Activated T-helper 1 cell treated with anti-CD3 and anti-CD28 coated beads, Interleukin-12 subunit alpha, Interleukin-12 subunit beta, Interleukin-2, Interleukin-4 antibody, amounts not matched to agents 30 ng/mL and 10 ng/mL and 1 ng/mL, durations not matched to agents 14 hours and 24 hours and 36 hours (primary cell): Measurements from ENCODE around the gene LEFTY1. TPM values are rescaled to one million over a fixed set of nuclear protein-coding genes. Genes with fewer than 3 reads are reported as not detected.
"Not testable (repeated sequence)": the region's sequence is repeated elsewhere in the genome, so short reads cannot be mapped to it uniquely, and the experiment has no call there.

ENCODE experiments used
- DNase-seq: peaks from one replicate; pipeline ENCODE4 v3.0.0; 2021; ENCODE audit warnings: low spot score
- H3K27ac Mint-ChIP-seq: one replicate; pipeline ENCODE4 v1.8.0; 2021; ENCODE audit warnings: mild to moderate bottlenecking, mixed read lengths
- H3K27me3 Mint-ChIP-seq: one replicate; pipeline ENCODE4 v1.8.0; 2022; ENCODE audit warnings: mild to moderate bottlenecking, moderate library complexity, mixed read lengths; ENCODE audit not compliant: insufficient read depth
- H3K36me3 Mint-ChIP-seq: one replicate; pipeline ENCODE4 v1.8.0; 2021; ENCODE audit warnings: low read depth, mixed read lengths
- H3K4me1 Mint-ChIP-seq: one replicate; pipeline ENCODE4 v1.8.0; 2021; ENCODE audit warnings: low read depth, mixed read lengths
- H3K4me3 Mint-ChIP-seq: one replicate; pipeline ENCODE4 v1.8.0; 2021; ENCODE audit warnings: mild to moderate bottlenecking, moderate library complexity, mixed read lengths
- H3K9me3 Mint-ChIP-seq: one replicate; pipeline ENCODE4 v1.8.0; 2021; ENCODE audit warnings: mixed read lengths
- intact Hi-C: fragments of 100-400 bp; cut with micrococcal nuclease; formaldehyde crosslinking; loops from one replicate; pipeline ENCODE4 v1.15.1; 2024
- total RNA-seq: library from RNA; stranded (reverse); gene quantifications from 2 replicates; pipeline ENCODE4 v1.2.3, GENCODE V29; 2022

Gene LEFTY1, protein sequence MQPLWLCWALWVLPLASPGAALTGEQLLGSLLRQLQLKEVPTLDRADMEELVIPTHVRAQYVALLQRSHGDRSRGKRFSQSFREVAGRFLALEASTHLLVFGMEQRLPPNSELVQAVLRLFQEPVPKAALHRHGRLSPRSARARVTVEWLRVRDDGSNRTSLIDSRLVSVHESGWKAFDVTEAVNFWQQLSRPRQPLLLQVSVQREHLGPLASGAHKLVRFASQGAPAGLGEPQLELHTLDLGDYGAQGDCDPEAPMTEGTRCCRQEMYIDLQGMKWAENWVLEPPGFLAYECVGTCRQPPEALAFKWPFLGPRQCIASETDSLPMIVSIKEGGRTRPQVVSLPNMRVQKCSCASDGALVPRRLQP
- total RNA-seq = 0.12 TPM in 1 of 2 replicates, not detected in the other

DNA sequence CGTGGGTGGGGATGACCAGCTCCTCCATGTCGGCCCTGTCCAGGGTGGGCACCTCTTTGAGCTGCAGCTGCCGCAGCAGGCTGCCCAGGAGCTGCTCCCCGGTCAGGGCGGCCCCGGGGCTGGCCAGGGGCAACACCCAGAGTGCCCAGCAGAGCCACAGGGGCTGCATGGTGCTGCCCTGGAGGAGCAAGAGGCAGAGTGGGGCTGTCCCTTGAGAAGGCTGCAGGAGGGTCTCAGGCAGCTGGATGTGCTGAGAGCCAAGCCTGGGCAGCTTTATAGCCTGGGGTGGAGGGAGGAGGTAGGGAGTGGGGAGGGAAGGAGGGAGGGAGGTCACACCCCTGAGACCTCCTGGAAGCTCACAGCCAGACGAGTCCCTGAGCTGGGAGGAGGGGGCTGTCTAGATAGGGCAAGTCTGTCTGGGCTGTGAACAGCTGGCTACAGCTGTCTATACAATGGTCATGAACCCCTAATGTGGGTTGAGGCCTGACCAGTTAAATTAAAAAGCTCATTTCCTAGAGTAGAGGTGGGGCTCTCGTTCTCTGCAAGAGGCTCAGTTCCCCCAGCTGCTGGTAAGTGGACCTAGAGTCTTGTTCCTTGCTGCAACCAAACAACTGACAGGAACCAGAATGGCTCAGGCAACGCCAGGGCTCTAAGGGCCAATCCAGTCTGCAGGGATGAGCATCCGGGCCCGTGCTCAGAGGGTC is at the start of gene LEFTY1:
Gene LEFTY1, minus strand, starts transcription at position 249 of the 704 bp plus-strand sequence. Its CDS starts 80 bp downstream, at position 169.
- Mint-ChIP-seq H3K4me3 (no peak within 1 kb of the TSS), H3K9me3 (no peaks in the 10 kb centered on the region)
- intact Hi-C loops = no loop called here

DNA sequence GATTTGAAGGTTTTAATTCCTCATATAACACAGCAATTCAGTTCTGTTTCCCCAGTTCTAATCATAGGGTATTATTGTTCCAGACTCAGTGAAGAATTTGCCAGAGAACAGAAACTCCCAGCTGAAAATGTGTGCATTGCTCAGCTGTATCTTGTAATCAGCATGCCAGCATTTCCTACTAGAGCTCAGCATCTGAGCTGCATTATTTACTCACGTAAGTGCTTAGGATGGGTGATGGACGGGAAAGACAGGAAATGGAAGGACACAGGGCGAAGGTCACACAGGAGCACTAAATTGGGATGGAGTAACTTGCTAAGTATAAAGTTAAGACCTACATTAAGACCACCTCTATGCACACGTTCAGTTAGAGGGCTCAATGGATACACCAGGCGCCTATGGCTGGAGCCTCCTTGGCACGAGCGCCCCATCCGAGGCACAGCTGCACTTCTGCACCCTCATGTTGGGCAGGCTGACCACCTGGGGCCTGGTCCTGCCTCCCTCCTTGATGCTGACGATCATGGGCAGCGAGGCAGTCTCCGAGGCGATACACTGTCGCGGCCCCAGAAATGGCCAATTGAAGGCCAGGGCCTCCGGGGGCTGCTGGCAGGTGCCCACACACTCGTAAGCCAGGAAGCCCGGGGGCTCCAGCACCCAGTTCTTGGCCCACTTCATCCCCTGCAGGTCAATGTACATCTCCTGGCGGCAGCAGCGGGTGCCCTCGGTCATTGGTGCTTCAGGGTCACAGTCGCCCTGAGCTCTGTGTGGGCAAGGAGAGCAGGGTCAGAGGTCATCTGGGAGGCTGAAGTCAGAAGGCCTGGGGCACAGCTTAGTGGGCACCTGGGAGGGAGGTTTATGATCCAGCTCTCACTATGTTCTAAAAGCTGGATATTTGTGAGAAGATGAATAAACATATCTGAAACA is 48.4 kb upstream of the LEFTY1 start:
- intact Hi-C loops = no loop called here
- no peak for DNase-seq
- peaks cover 5% of the 10 kb centered on the region for H3K27me3 Mint-ChIP-seq
- no peaks in the 10 kb centered on the region for H3K36me3 Mint-ChIP-seq
- H3K9me3 Mint-ChIP-seq = no peaks in the 10 kb centered on the region
- H3K4me3 Mint-ChIP-seq = no peak overlapping the region
- no peaks in the 10 kb centered on the region for H3K4me1 Mint-ChIP-seq
- H3K27ac Mint-ChIP-seq = no peak overlapping the region

More for the DNA sequence above, at the start of gene LEFTY1:
- Mint-ChIP-seq H3K27me3 (peaks cover 32% of the 10 kb centered on the region), H3K27ac (no peak within 1 kb of the TSS), H3K4me1 (peaks cover 14% of the 10 kb centered on the region), H3K36me3 (no peaks in the 10 kb centered on the region)
- no peak for DNase-seq

DNA sequence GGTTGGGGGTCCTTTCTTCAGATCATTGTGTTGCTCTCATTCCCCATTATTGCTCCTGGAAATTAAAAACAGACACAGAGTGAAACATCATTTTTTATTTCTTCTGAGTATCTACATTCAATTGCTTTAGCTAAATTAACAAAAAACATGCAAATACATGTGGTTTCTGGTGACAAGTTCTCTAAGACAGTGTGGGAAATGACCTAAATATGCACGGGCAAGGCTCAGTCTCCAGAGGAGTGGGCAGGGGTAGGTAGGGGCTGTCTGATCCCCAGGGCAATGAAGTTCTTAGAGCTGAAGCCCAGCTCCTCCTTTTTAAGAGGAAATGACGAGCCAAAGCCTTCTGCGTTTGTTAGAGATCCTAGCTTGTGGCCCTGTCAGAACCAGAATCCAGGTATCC is 47.6 kb upstream of the LEFTY1 start:
- Mint-ChIP-seq H3K4me3 (no peak overlapping the region), H3K27ac (no peak overlapping the region), H3K9me3 (no peaks in the 10 kb centered on the region), H3K4me1 (no peaks in the 10 kb centered on the region), H3K27me3 (peaks cover 3% of the 10 kb centered on the region), H3K36me3 (no peaks in the 10 kb centered on the region)
- intact Hi-C loops = no loop called here
- DNase-seq = no peak

DNA sequence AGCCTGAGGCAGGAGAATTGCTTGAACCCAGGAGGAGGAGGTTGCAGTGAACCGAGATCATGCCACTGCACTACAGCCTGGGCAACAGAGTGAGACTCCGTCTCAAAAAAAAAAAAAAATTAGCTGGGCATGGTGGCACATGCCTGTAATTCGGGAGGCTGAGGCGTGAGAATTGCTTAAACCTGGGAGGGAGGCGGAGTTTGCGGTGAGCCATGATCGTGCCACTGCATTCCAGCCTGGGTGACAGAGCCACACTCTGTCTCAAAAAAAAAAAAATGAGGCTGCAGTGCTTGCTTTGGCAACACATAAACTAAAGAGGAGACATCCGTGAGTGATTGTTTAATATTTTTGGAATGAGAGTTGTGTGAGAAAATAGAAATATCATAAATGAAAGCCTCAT is 47.1 kb upstream of the LEFTY1 start:
- H3K4me1 Mint-ChIP-seq, intact Hi-C loops, H3K27ac Mint-ChIP-seq, H3K9me3 Mint-ChIP-seq, H3K36me3 Mint-ChIP-seq, H3K27me3 Mint-ChIP-seq, H3K4me3 Mint-ChIP-seq, DNase-seq: not testable (repeated sequence)

DNA sequence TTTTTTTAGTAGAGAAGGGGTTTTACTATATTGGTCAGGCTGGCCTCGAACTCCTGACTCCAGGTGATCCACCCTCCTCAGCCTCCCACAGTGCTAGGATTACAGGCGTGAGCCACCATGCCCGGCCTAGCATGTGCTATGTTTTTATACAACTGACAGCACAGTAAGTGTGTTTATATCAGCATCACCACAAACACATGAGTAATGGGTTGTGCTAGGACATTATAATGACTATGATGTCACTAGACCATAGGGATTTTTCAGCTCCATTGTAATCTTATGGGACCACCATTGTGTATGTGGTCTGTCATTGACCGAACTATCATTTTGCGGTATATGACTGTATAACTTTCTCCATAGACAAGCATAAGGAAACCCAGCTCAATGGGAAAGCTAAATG is 45.8 kb upstream of the LEFTY1 start:
- no peak for DNase-seq
- Mint-ChIP-seq H3K36me3 (no peaks in the 10 kb centered on the region), H3K9me3 (no peaks in the 10 kb centered on the region), H3K4me1 (no peaks in the 10 kb centered on the region), H3K27me3 (no peaks in the 10 kb centered on the region), H3K27ac (no peak overlapping the region), H3K4me3 (no peak overlapping the region)
- intact Hi-C loops = no loop called here

DNA sequence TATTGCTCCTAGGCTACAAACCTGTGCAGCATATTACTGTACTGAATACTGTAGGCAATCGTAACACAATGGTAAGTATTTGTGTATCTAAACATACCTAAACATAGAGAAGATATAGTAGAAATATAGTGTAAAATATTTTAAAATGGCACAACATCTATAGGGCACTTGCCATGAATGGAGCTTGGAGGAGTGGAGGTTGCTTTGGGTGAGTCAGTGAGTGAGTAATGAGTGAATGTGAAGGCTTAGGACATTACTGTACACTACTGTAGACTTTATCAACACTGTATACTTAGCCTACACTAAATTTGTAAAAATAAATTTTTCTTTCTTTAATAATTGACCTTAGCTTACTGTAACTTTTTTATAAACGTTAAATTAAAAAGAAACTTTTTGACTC is 44.1 kb upstream of the LEFTY1 start:
- intact Hi-C loops = no loop called here
- H3K27me3 Mint-ChIP-seq = no peaks in the 10 kb centered on the region
- no peak for DNase-seq
- H3K4me3 Mint-ChIP-seq = no peak overlapping the region
- no peaks in the 10 kb centered on the region for H3K36me3 Mint-ChIP-seq
- peaks cover 6% of the 10 kb centered on the region for H3K4me1 Mint-ChIP-seq
- no peaks in the 10 kb centered on the region for H3K9me3 Mint-ChIP-seq
- H3K27ac Mint-ChIP-seq = no peak overlapping the region

DNA sequence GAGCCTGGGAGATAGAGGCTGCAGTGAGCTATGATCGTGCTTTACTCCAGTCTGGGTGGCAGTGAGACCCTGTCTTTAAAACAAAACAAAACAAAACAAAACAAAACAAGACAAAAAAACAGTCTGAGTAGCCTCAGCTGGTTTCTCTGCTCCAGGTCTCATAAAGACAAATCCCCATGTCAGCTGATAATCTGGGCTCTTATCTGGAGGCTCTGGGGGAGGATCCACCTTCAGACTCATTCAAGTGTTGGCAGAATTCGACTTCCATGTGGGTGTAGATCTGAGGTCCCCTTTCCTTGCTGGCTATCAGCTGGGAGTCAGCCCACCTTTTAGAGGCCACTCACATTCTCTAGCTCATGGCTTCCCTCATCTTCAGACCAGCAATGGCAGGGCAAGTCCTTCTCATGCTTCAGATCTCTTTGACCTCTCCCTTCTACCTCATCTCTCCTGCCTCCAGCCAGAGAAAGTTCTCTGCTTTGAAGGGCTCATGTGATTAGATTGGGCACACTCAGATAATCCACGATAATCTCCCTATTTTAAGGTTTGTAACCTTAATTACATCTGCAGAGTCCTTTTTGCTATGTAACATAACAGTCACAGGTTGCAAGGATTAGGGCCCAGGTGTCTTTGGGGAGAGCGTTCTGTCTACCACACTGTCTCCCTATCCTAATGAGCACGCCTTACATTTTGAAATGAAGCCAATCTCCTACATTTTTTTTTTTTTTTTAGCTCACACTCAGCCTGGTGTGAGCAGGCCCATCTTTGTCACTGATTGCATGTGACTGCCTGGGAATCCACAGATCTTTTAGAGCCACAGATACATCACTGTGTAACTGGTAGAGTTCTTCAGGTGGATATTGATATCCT is 42.6 kb upstream of the LEFTY1 start:
- Mint-ChIP-seq H3K27ac (no peak overlapping the region), H3K36me3 (no peaks in the 10 kb centered on the region), H3K27me3 (no peaks in the 10 kb centered on the region), H3K4me3 (no peak overlapping the region), H3K4me1 (peaks cover 14% of the 10 kb centered on the region), H3K9me3 (no peaks in the 10 kb centered on the region)
- DNase-seq = no peak
- intact Hi-C loops = no loop called here

DNA sequence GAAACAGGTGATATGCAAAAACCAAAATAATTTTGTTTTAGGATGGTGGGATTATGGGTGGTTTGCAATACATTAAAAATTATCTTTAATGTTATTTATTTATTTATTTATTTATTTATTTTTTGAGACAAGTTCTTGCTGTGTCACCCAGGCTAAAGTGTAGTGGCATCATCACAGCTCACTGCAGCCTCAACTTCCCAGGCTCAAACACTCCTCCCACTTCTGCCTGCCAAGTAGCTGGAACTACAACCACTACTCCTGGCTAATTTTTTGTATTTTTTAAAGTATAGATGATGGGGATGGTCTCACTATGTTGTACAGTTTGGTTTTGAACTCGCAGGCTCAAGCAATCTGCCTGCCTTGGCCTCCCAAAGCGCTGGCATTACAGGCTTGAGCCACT is 41.6 kb upstream of the LEFTY1 start:
- no peak for DNase-seq
- H3K27me3 Mint-ChIP-seq = no peaks in the 10 kb centered on the region
- H3K4me1 Mint-ChIP-seq = peaks cover 16% of the 10 kb centered on the region
- H3K4me3 Mint-ChIP-seq = no peak overlapping the region
- H3K36me3 Mint-ChIP-seq = no peaks in the 10 kb centered on the region
- intact Hi-C loops = no loop called here
- no peaks in the 10 kb centered on the region for H3K9me3 Mint-ChIP-seq
- H3K27ac Mint-ChIP-seq = no peak overlapping the region

DNA sequence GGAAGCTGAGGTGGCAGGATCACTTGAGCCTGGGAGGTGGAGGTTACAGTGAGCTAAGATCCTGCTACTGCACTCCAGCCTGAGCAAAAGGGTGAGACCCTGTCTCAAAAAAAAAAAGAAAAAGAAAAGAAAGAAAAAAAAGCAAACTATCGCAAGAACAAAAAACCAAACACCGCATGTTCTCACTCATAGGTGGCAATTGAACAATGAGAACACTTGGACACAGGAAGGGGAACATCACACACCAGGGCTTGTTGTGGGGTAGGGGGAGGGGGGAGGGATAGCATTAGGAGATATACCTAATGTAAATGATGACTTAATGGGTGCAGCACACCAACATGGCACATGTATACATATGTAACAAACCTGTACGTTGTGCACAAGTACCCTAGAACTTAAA is 40.5 kb upstream of the LEFTY1 start:
- H3K4me1 Mint-ChIP-seq = peaks cover 16% of the 10 kb centered on the region
- not testable (repeated sequence) for H3K9me3 Mint-ChIP-seq, H3K36me3 Mint-ChIP-seq, H3K27me3 Mint-ChIP-seq, DNase-seq, H3K4me3 Mint-ChIP-seq
- H3K27ac Mint-ChIP-seq = peak overlapping the region; percentile 63
- intact Hi-C loops = loop anchor here (10.0 kb wide), 1 partner anchor 275 kb away; the partner anchor contains the start of gene ENAH

DNA sequence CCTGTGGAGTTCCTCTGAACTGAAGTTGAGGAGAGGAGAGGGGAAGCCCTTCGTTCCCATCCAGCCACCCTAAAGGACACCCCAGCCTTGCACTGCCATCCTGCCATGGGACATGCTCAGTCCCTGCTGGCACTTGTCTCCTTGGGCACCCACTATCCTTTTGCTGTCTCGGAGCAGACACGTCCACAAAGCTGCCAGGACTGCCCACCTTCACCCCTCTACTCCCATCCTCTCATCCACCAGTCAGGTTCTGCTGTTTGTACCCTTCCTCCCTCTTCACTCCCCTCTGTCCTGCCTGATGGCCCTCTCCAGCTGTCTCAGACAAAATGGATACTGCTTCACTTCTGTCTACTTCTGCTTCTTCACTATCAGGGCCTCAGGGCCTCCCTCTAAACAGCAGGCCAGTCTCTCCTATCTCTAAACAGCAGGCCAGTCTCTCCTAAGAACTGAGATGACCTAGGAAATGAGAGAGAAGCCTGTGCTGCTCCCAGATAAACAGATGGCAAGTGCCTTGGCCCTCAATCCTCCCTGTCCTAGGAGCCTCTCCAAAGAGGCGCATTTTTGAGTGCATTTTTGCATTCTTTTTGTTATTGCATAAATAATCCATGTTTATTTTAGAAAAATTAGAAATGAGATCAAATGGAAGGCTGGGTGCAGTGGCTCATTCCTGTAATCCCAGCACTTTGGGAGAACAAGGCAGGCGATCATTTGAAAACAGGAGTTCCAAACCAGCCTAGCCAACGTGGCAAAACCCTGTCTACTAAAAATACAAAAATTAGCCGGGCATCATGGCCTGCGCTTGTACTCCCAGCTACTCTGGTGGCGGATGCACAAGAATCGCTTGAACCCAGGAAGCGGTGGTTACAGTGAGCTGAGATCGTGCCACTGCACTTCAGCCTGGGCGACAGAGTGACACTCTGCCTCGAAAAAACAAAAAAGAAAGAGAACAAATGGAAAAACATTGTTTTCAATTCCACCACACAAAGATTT is 39.5 kb upstream of the LEFTY1 start:
- H3K27ac Mint-ChIP-seq = peak overlapping the region; percentile 30
- peaks cover 16% of the 10 kb centered on the region for H3K4me1 Mint-ChIP-seq
- H3K9me3 Mint-ChIP-seq = no peaks in the 10 kb centered on the region
- H3K36me3 Mint-ChIP-seq = no peaks in the 10 kb centered on the region
- no peak overlapping the region for H3K4me3 Mint-ChIP-seq
- H3K27me3 Mint-ChIP-seq = no peaks in the 10 kb centered on the region
- intact Hi-C loops = loop anchor here (10.0 kb wide), 1 partner anchor 274 kb away; the partner anchor contains the start of gene ENAH
- no peak for DNase-seq

DNA sequence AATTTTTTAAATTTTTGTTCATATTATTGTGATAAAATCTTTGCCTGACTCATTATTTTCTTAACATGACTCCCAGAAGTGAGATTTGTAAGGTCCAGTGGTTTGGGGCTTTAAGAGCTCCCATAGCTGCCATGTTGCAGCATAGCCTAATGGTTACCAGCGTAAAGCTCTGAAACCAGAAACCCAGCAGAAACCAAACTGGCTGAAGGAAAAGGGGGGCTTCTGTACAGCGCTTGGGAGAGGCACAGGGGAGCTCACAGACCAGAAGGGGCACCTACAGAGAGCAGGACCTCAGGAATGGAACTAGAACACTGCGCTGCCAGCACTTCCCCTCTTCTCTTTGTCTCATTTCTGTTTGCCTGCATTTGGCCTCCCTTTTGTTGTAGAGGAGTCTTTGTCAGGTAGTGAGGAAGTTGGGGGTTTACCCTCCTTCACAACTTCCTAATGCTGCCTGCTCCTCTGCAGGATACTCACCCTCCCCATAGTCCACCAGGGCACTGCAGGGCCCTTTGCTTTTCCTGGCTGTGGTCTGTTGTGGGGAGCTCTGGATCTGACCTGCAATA is 37.7 kb upstream of the LEFTY1 start:
- Mint-ChIP-seq H3K9me3 (no peaks in the 10 kb centered on the region), H3K27ac (no peak overlapping the region), H3K27me3 (no peaks in the 10 kb centered on the region), H3K4me1 (peaks cover 22% of the 10 kb centered on the region), H3K4me3 (no peak overlapping the region), H3K36me3 (peaks cover 5% of the 10 kb centered on the region)
- intact Hi-C loops = loop anchor here (10.0 kb wide), 1 partner anchor 272 kb away; the partner anchor contains the start of gene ENAH
- DNase-seq = no peak
